Parathyroid adenoma (tissue), 2 donors: ENCODE data around the gene FIGN.

Experiments used
- H2AFZ ChIP-seq: fragments of 300-600 bp; sonication (generic); one replicate; pipeline ENCODE4 v1.7.0; 2017; ENCODE audit warnings: antibody characterized with exemption, mild to moderate bottlenecking
- H3K27ac ChIP-seq: fragments of 300-600 bp; sonication (generic); one replicate; pipeline ENCODE4 v1.7.0; 2017
- H3K27me3 ChIP-seq: fragments of 300-600 bp; sonication (generic); one replicate; pipeline ENCODE4 v1.7.0; 2017; ENCODE audit warnings: low read length; ENCODE audit not compliant: control insufficient read depth, insufficient read depth
- H3K36me3 ChIP-seq: fragments of 300-600 bp; sonication (generic); one replicate; pipeline ENCODE4 v1.7.0; 2017; ENCODE audit warnings: low read length; ENCODE audit not compliant: control insufficient read depth, insufficient read depth
- H3K4me1 ChIP-seq: fragments of 300-600 bp; sonication (generic); one replicate; pipeline ENCODE4 v1.7.0; 2017; ENCODE audit warnings: control low read depth
- H3K4me2 ChIP-seq: fragments of 300-600 bp; sonication (generic); one replicate; pipeline ENCODE4 v1.7.0; 2017; ENCODE audit warnings: low read length
- H3K4me3 ChIP-seq: fragments of 300-600 bp; sonication (generic); one replicate; pipeline ENCODE4 v1.7.0; 2017; ENCODE audit warnings: low read depth, low read length
- H3K79me2 ChIP-seq: fragments of 300-600 bp; sonication (generic); one replicate; pipeline ENCODE4 v1.7.0; 2017; ENCODE audit warnings: control low read depth
- H3K9ac ChIP-seq: fragments of 300-600 bp; sonication (generic); one replicate; pipeline ENCODE4 v1.7.0; 2017; ENCODE audit warnings: mild to moderate bottlenecking
- H3K9me3 ChIP-seq: fragments of 300-600 bp; sonication (generic); one replicate; pipeline ENCODE4 v1.7.0; 2017; ENCODE audit warnings: low read length; ENCODE audit not compliant: control insufficient read depth
- CTCF ChIP-seq: fragments of 300-600 bp; sonication (generic); IDR thresholded peaks from one replicate; pipeline ENCODE4 v1.7.0; 2017; ENCODE audit warnings: antibody characterized with exemption, mild to moderate bottlenecking
- donor health status: primary hyperparathyroidism.

Gene FIGN

GRCh38 chr2:163602196-163602595 is 133.6 kb downstream of the FIGN start:
- no peaks in the 10 kb centered on the region for H3K79me2 ChIP-seq
- no peak for TF ChIP-seq CTCF
- no peak overlapping the region for H3K9ac ChIP-seq

GRCh38 chr2:163601377-163601776 is 134.4 kb downstream of the FIGN start:
- H3K9ac ChIP-seq: no peak overlapping the region

More at GRCh38 chr2:163602196-163602595, 133.6 kb downstream of the FIGN start:
- Histone ChIP-seq H3K27ac (no peak overlapping the region), H3K4me2 (no peak overlapping the region), H3K4me3 (no peak overlapping the region), H2AFZ (no peak overlapping the region), H3K27me3 (no peaks in the 10 kb centered on the region), H3K4me1 (no peaks in the 10 kb centered on the region), H3K9me3 (no peaks in the 10 kb centered on the region), H3K36me3 (no peaks in the 10 kb centered on the region)

DNA sequence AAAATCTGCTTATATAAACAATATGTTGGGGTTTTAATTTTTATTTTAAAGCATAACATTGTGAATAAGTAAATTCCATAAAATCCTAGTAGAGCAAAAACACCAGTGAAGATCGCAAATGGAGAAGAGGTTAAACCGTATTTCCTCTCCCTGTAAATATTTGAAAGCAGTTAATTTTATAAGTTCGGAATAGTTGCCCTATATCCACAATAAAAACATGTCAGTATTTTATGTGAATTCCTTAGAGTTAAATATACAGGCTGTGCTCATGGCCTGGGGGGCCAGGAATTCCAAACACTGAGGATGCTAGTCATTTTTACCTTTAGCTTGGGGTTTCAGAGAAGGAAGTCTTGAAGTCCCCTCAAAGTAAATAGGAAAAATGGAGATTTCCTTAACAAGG is 135.0 kb downstream of the FIGN start:
- Histone ChIP-seq H3K27me3 (no peaks in the 10 kb centered on the region), H3K4me2 (no peak overlapping the region), H2AFZ (no peak overlapping the region), H3K79me2 (no peaks in the 10 kb centered on the region), H3K9me3 (no peaks in the 10 kb centered on the region), H3K36me3 (no peaks in the 10 kb centered on the region), H3K9ac (no peak overlapping the region), H3K4me1 (no peaks in the 10 kb centered on the region), H3K4me3 (no peak overlapping the region), H3K27ac (no peak overlapping the region)
- no peak for TF ChIP-seq CTCF

More at GRCh38 chr2:163601377-163601776, 134.4 kb downstream of the FIGN start:
- Histone ChIP-seq H3K27me3 (no peaks in the 10 kb centered on the region), H3K9me3 (no peaks in the 10 kb centered on the region), H3K36me3 (no peaks in the 10 kb centered on the region), H2AFZ (no peak overlapping the region), H3K79me2 (no peaks in the 10 kb centered on the region), H3K27ac (no peak overlapping the region), H3K4me1 (no peaks in the 10 kb centered on the region), H3K4me3 (no peak overlapping the region), H3K4me2 (no peak overlapping the region)
- TF ChIP-seq CTCF: no peak

DNA sequence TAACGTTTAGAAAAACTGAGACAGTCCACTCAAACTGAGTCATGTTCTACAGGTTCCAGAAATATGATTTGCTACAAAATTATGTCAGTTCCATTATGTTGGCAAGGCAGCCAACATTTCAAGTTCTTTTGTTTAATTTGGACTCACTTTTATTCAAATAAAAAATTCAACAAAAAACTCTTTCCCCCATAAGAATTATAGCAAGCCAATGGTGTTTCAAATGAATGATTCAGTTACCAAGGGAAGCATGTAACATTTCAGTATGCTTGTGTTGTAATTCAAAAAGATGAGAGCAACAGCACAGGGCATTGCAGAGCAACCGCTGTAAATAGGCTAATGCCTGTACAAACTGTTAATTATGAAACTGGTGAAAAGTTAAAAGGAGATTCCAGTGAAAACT is 140.8 kb downstream of the FIGN start:
- no peak for TF ChIP-seq CTCF
- H2AFZ ChIP-seq: no peak overlapping the region

DNA sequence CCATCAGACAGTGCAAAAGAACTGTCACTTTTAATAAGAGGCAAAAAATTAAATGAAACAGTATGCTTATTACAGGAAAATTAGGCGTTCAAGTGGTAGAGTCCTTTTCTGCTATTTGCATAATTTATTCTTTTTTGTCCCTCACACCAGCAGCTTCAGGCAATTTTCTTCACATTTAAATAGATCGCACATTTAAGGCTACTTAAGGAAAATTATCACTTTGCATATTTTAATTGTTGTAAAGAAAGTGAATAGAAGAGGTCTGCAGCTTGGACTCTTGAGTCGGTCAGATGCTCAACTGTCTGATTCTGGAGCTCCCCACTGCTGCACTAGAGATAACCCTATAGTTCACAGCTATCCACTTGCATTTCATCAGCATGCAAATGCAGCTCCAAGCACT is 141.3 kb downstream of the FIGN start:
- no peak for TF ChIP-seq CTCF
- no peak overlapping the region for H2AFZ ChIP-seq
- H3K79me2 ChIP-seq: no peaks in the 10 kb centered on the region
- H3K9me3 ChIP-seq: no peaks in the 10 kb centered on the region
- H3K4me2 ChIP-seq: no peak overlapping the region
- H3K36me3 ChIP-seq: no peaks in the 10 kb centered on the region
- no peaks in the 10 kb centered on the region for H3K27me3 ChIP-seq
- H3K4me1 ChIP-seq: no peaks in the 10 kb centered on the region
- no peak overlapping the region for H3K27ac ChIP-seq
- H3K9ac ChIP-seq: no peak overlapping the region
- no peak overlapping the region for H3K4me3 ChIP-seq

More for the DNA sequence above, 140.8 kb downstream of the FIGN start:
- Histone ChIP-seq H3K4me3 (no peak overlapping the region), H3K27me3 (no peaks in the 10 kb centered on the region), H3K27ac (no peak overlapping the region), H3K9me3 (no peaks in the 10 kb centered on the region), H3K79me2 (no peaks in the 10 kb centered on the region), H3K9ac (no peak overlapping the region), H3K36me3 (no peaks in the 10 kb centered on the region), H3K4me1 (no peaks in the 10 kb centered on the region), H3K4me2 (no peak overlapping the region)
